ENCODE results near the gene AMDHD2. TPM values are rescaled to one million over a fixed set of nuclear protein-coding genes. Genes with fewer than 3 reads are reported as not detected.

The AMDHD2 gene
- total and polyA plus RNA-seq, 2 experiments from 2014 or later: 15.2 to 31.9 TPM

DNA sequence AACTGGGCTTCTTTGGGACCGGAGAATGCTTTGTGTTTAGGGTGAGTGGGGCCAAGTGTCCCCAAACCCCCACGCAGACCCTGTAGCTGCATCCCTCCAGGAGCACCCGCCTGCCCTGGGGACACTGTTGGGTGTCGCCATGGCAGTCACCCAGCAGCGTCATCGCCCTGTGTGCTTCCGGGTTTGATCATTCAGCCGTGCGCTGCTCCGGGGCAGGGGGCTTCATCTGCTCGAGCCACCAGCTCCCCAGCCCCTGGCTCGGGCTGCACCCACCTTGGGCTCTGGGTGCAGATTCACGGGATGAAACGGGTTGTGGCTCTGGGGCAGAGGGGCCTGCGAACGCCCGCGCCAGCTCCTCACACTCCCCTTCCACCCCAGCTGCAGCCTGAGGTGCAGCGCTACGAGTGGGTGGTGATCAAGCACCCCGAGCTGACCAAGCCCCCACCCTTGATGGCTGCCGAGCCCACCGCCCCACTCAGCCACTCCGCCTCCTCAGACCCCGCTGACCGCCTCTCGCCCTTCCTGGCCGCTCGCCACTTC is 20.2 kb upstream of the AMDHD2 start:
- H3K27ac ChIP-seq: no peak overlapping the region
- H2AFZ ChIP-seq: no peak overlapping the region
- peaks cover 11% of the 10 kb centered on the region for H3K4me1 ChIP-seq (ENCODE audit: insufficient read depth)
- H3K36me3 ChIP-seq (ENCODE audit: low read depth): no peaks in the 10 kb centered on the region
- H3K4me3 ChIP-seq: no peak overlapping the region
- no peak overlapping the region for H3K4me2 ChIP-seq (ENCODE audit: unreplicated experiment)
- in situ Hi-C loops (cut with MboI): no loop called here
- TF ChIP-seq EZH2phosphoT487 (IDR thresholded peaks at IDR 0.05; ENCODE audit: insufficient read depth, low read depth): no peak
- no peak for TF ChIP-seq EZH2 (IDR thresholded peaks at IDR 0.05; ENCODE audit: insufficient read depth, poor library complexity, severe bottlenecking)
- no peaks in the 10 kb centered on the region; the same call in 1 of the 2 replicates for H3K79me2 ChIP-seq (ENCODE audit: insufficient read depth)
- H3K9me2 ChIP-seq (ENCODE audit: insufficient read depth): no peaks in the 10 kb centered on the region
- 85 to 88% methylated on average over 27 to 29 of the region's 29 CpGs for WGBS, 2 experiments (ENCODE audit: low coverage in 1 of 2, low lambda C conversion rate in 2 of 2, missing lambda C conversion rate in 2 of 2)
- H3F3A ChIP-seq (ENCODE audit: insufficient read depth): no peaks in the 10 kb centered on the region
- no peak overlapping the region for H3K9ac ChIP-seq
- DNase-seq: no peak
- H4K20me1 ChIP-seq (ENCODE audit: insufficient read depth): no peaks in the 10 kb centered on the region
- no peaks in the 10 kb centered on the region for H3K27me3 ChIP-seq (replicated peaks; ENCODE audit: insufficient read depth)
- no peaks in the 10 kb centered on the region for H3K9me3 ChIP-seq (ENCODE audit: low read depth)

DNA sequence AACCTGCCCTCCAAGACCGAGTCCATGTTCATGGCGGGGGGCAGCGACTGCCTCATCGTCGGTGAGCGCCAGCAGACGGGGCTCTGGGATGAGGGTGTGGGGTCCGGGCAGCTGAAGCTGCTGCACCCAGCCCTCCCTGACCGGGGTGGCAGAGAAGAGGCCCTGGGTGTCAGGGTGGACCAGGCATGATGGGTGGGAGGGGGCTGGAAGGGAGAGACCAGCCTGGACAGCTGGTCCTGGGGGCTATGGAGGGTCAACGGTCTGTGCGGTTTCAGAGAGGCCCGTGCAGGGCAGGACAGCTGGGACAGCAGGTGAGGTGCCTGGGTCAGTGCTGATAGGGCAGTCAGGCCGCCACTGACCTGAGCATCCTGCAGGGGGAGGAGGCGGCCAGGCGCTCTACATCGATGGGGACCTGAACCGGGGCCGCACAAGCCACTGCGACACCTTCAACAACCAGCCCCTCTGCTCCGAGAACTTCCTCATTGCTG is 19.7 kb upstream of the AMDHD2 start:
- H3K9me3 ChIP-seq (ENCODE audit: low read depth): no peaks in the 10 kb centered on the region
- H3K79me2 ChIP-seq (ENCODE audit: insufficient read depth): no peaks in the 10 kb centered on the region; the same call in 1 of the 2 replicates
- no peak for DNase-seq
- no peak overlapping the region for H3K9ac ChIP-seq
- WGBS, 2 experiments (ENCODE audit: low coverage in 1 of 2, low lambda C conversion rate in 2 of 2, missing lambda C conversion rate in 2 of 2): 84 to 90% methylated on average over 18 to 19 of the region's 20 CpGs
- no peak overlapping the region for H3K4me2 ChIP-seq (ENCODE audit: unreplicated experiment)
- H3K4me3 ChIP-seq: no peak overlapping the region
- H3K27me3 ChIP-seq (replicated peaks; ENCODE audit: insufficient read depth): no peaks in the 10 kb centered on the region
- no peaks in the 10 kb centered on the region for H3K9me2 ChIP-seq (ENCODE audit: insufficient read depth)
- no peaks in the 10 kb centered on the region for H4K20me1 ChIP-seq (ENCODE audit: insufficient read depth)
- no peak overlapping the region for H3K27ac ChIP-seq
- no peak overlapping the region for H2AFZ ChIP-seq
- in situ Hi-C loops (cut with MboI): no loop called here
- TF ChIP-seq EZH2 (IDR thresholded peaks at IDR 0.05; ENCODE audit: insufficient read depth, poor library complexity, severe bottlenecking): no peak
- no peak for TF ChIP-seq EZH2phosphoT487 (IDR thresholded peaks at IDR 0.05; ENCODE audit: insufficient read depth, low read depth)
- no peaks in the 10 kb centered on the region for H3K36me3 ChIP-seq (ENCODE audit: low read depth)
- H3K4me1 ChIP-seq (ENCODE audit: insufficient read depth): peaks cover 11% of the 10 kb centered on the region
- no peaks in the 10 kb centered on the region for H3F3A ChIP-seq (ENCODE audit: insufficient read depth)

DNA sequence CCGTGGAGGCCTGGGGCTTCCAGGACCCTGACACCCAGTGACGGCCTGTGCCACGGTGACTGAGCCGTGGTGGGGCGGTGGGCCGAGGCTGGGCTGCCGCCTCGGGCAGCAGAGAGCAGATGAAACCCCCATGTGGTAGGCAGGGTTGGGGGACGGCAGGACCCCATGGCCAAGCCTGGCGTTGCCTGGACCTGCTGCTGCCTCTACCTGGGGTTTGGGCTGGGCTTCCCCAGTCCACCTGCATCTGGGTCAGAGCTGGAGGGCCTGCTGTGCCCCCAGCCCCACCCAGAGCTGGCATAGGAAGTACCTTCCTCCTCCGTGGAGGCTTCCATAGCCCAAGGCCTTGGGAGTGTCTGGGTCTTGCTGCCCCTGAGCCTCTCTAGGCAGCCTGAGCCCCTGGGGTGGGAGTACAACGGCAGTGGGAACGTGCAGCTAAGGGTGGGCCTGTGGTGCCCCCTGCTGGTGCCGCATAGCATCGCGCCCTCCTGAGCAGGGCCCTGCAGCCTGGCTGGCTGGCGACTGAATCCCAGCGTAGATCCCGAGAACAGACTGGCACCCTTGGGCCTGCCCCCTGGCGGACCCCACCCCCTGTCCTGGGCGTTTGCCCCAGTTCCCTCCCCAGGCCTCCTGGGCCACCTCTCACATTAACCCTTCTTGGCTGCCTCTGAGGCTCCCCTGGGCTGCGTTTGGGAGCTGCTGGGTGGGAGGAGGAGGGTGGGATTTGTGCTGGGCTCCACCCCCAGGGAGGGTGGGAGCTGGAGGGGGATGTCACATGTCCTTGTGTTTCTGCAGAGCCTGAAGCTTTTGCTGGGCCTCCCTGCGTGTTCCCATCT is 19.0 kb upstream of the AMDHD2 start:
- in situ Hi-C loops (cut with MboI): no loop called here
- H3K4me1 ChIP-seq (ENCODE audit: insufficient read depth): peaks cover 11% of the 10 kb centered on the region
- H3K36me3 ChIP-seq (ENCODE audit: low read depth): no peaks in the 10 kb centered on the region
- H3K79me2 ChIP-seq (ENCODE audit: insufficient read depth): no peaks in the 10 kb centered on the region; the same call in 1 of the 2 replicates
- no peak overlapping the region for H3K27ac ChIP-seq
- 41 to 44% methylated on average over 20 to 22 of the region's 23 CpGs for WGBS, 2 experiments (ENCODE audit: low coverage in 1 of 2, low lambda C conversion rate in 2 of 2, missing lambda C conversion rate in 2 of 2)
- no peaks in the 10 kb centered on the region for H4K20me1 ChIP-seq (ENCODE audit: insufficient read depth)
- H2AFZ ChIP-seq: no peak overlapping the region
- H3K9ac ChIP-seq: no peak overlapping the region
- H3K27me3 ChIP-seq (replicated peaks; ENCODE audit: insufficient read depth): no peaks in the 10 kb centered on the region
- no peaks in the 10 kb centered on the region for H3K9me3 ChIP-seq (ENCODE audit: low read depth)
- H3K4me2 ChIP-seq (ENCODE audit: unreplicated experiment): no peak overlapping the region
- TF ChIP-seq EZH2phosphoT487 (IDR thresholded peaks at IDR 0.05; ENCODE audit: insufficient read depth, low read depth) (no peak), EZH2 (IDR thresholded peaks at IDR 0.05; ENCODE audit: insufficient read depth, poor library complexity, severe bottlenecking) (no peak)
- no peak overlapping the region for H3K4me3 ChIP-seq
- DNase-seq: peak; percentile 78
- H3K9me2 ChIP-seq (ENCODE audit: insufficient read depth): no peaks in the 10 kb centered on the region
- H3F3A ChIP-seq (ENCODE audit: insufficient read depth): no peaks in the 10 kb centered on the region

DNA sequence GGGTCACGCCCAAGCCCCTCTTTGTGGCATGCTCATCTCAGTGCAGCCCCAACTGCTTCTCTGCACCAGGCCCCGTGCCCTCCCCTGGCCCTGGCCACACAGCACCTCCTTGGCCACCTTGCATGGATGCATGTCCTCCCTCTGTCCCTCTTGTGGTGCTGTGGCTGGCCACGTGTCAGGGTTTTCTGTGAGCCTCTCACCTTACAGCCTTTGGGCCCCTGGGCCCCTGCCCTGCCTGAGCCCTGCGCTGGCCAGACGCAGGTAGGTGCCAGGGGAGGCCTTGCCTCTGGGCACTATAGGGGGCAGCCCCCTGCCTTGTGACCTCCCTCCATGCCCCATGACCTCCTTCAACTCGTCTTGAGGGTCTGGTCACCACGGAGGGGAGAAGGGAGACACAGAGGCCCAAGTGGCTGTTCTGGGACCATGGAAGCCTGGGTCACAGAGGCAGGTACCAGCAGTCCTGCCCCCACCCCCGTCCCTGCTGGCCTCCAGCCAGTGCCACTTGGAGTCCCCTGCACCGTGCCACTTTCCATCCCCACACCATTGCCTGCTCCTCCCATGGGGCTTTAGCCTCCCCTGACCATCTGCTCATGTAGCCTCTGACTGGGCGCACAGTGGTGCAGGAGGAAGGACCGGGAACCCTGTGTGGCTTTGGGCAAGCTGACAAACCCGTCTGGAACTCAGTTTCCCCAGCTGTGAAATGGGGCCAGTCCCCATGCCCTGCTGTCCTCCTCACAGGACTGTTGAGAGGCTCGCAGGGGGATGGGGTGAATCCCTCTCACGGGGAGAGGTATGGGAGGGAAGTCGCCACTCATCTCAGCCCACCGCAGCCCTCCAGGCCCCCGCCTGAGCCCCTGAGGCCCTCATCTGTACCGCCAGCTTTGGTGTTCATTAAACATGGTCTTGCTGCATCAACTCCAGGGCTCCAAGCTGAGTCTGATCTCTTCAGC is 17.9 kb upstream of the AMDHD2 start:
- Histone ChIP-seq H3K4me3 (no peak overlapping the region), H3K79me2 (ENCODE audit: insufficient read depth) (no peaks in the 10 kb centered on the region; the same call in 1 of the 2 replicates), H2AFZ (no peak overlapping the region), H3K27me3 (replicated peaks; ENCODE audit: insufficient read depth) (no peaks in the 10 kb centered on the region), H3K9me3 (ENCODE audit: low read depth) (no peaks in the 10 kb centered on the region), H3F3A (ENCODE audit: insufficient read depth) (no peaks in the 10 kb centered on the region), H3K4me2 (ENCODE audit: unreplicated experiment) (no peak overlapping the region), H3K27ac (no peak overlapping the region), H3K9ac (no peak overlapping the region), H3K9me2 (ENCODE audit: insufficient read depth) (no peaks in the 10 kb centered on the region), H3K36me3 (ENCODE audit: low read depth) (no peaks in the 10 kb centered on the region), H3K4me1 (ENCODE audit: insufficient read depth) (peaks cover 9% of the 10 kb centered on the region), H4K20me1 (ENCODE audit: insufficient read depth) (no peaks in the 10 kb centered on the region)
- no peak for TF ChIP-seq EZH2phosphoT487 (IDR thresholded peaks at IDR 0.05; ENCODE audit: insufficient read depth, low read depth)
- no peak for TF ChIP-seq EZH2 (IDR thresholded peaks at IDR 0.05; ENCODE audit: insufficient read depth, poor library complexity, severe bottlenecking)
- no peak for DNase-seq
- WGBS, 2 experiments (ENCODE audit: low coverage in 1 of 2, low lambda C conversion rate in 2 of 2, missing lambda C conversion rate in 2 of 2): 75 to 83% methylated on average over 17 to 18 of the region's 18 CpGs
- in situ Hi-C loops (cut with MboI): no loop called here

Measured in GM23248 (cell line).